Pons (tissue), 1 donor: Measurements from ENCODE around the gene MRFAP1L1.
"Not testable (repeated sequence)": the region's sequence is repeated elsewhere in the genome, so short reads cannot be mapped to it uniquely, and the experiment has no call there.

Experiments
- DNase-seq: peaks from one replicate; pipeline ENCODE4 v3.0.0-alpha.2; 2016; ENCODE audit warnings: low spot score

The MRFAP1L1 gene

DNA sequence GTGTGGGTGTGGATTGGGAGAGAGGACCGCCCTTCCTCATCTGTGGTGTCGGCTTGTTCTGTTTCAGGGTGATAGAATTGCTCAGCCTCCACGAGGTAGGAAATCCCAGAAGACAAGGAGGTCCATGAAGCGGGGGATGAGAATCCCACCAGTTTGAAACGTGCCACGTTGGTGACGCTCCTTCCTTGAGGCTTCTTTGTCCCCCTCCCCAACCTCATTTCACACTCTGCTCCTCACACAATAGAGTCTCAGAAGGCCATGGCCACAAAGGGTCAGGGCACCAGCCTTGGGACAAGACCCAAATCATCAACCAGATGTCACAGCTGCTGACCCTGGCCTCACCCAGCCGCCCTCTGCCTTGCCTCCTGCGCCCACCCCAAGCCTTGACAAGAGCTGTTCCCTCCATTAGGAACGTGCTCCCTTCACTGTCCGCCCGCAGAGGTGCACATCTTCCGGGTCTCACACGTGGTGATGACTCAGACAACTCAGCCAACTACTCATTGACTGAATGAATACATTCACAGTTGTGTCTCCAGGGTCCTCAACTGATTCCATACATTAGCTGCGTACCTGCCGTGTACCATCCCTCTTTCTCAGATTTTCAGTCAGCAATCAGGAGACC, 24.6 kb upstream of the MRFAP1L1 start:
- no peak for DNase-seq

DNA sequence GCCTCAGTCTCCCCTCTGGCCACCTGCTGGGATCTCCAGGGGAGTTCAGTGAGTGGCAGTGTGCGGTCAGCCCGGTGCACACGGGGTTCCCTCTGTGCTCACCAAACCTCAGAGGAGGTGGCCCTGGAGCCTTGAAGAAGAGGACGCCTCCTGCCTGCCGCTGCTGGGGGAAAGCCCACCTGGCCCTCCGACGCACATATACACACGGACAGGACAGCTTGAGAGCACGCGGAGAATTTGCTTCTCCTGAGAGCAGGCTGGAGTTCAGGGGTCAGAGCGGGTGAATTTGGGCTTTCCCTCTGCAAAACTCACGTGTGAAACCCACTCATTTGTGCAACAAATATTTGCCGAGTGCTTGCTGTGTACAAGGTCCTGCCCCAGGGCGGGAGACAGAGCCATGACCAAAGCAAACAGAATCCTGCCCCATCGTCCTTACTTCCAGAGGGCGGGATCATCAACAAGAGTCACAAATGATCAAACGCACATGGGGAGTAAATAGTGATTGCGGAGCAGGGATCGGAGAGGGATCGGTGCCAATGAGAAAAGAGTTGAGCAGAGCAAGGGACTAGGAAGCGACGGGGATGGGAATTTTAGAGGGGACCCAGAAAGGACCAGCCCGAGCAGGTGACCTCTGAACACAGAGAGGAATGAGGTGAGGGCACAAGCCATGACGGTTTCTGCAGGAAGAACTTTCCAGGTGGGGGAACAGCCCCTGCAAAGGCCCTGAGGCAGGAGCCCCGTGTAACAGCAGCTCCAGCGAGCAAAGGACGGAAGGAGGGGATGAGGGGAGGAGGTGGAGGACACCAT, 23.9 kb upstream of the MRFAP1L1 start:
- no peak for DNase-seq

DNA sequence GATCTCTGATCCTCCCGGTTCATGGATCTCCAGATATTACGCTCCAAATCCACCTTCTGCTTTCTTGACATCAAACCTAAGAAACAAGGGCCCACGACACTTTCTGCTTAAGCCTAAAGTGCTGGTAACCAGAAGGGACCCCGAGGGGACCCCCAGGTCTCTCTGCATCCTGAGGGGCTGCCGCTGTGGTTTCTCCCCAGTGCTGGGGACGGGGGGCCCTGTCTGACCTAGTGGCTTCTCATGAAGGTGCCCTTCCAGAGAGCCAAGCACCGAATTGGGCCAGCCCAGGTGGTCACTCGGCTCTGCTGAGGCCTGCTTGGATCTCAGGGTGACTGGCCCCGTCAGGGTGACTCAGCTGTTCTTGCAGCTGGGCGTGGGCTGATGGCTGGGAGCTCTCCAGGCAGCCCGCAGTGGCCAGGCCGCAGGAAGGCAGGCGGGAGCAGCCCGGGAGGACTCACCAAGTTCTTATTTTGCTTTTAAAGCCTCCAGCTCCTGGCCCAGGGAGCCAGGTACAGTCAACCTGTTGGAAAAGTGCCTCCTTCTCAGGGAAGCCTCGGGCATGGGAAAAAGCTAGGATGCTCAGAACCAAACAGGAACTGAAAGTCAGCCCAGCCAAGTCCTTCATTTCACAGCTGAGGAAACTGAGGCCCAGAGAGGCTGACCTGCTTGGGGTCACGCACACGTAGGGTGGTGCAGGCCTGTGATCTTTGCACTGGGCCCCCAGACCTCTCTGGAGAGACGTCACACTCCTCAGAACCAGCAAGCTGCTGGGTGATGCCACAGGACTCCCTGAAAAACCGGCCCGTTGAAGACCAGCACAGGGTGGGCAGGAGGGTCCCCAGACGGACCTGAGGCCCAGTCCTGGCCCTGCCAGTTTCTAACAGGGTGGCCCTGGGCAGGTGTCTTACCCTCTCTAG, 23.0 kb upstream of the MRFAP1L1 start:
- DNase-seq, result peak; percentile 67

DNA sequence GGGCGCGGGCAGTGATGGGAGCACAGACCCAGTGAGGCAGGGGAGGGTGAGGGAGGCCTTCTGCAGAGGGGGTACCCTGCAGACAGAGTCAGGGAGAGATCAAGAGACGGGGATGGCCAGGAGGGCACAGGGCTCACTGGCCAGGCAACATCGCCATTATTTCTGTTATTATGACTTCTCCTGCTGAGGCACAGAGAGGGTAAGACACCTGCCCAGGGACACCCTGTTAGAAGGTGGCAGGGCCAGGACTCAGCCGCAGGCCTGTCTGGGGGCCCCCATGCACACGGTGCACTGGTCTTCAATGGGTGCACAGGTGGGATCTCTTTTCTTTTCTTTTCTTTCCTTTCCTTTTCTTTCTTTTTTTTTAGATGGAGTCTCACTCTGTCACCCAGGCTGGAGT, 22.1 kb upstream of the MRFAP1L1 start:
- DNase-seq, result no peak

DNA sequence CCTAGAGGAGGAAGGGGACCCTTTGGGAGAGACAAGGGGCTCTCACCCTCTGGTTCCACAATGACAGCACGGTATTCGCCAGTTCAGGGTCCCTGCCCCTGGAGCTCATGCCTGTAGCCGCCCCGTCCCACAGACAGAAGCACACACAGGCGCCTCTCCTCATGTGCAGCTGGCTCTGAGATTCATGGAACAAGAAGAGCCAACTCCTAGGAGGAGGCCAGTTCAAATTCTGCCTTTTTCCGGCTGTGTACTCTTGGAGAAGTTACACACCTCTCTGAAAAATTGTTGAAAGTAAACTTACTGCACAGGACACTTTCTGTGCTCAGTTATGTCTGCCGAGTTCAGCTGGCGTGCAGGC, 21.6 kb upstream of the MRFAP1L1 start:
- DNase-seq, result no peak

DNA sequence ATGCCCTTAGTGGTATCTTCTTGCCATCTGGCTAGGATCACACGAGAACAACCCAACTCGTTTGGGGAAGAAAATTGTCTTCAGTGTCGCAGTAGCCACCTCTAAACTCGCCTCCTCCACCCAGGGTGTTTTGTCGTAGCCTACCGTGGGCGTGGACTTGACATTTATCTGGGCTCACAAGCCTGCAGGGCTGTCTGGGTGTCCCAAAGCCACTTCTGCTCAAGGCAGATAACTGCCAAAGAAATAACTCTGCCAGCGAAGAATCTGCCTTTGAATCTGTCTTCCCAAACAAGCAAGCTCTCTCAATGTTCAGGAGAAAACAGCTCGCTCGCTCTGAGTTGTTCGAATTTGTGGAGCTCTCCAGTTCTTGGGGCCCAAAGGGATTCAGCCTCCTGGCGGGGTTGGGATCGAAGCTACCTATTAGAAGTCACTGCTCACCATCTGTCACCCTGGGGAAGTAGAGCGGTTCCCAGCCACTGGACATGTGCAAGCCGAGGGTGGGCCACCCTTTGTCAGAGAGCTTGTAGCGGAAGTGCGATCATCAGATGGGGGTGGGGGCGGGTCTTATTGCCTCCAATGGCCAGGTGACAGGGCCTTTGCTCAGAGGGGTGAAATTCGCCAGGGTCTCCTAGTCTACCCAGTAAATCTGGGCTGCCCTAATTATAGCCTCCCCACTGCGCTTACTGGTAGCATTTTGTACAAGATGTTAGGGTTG, 21.1 kb upstream of the MRFAP1L1 start:
- no peak for DNase-seq

DNA sequence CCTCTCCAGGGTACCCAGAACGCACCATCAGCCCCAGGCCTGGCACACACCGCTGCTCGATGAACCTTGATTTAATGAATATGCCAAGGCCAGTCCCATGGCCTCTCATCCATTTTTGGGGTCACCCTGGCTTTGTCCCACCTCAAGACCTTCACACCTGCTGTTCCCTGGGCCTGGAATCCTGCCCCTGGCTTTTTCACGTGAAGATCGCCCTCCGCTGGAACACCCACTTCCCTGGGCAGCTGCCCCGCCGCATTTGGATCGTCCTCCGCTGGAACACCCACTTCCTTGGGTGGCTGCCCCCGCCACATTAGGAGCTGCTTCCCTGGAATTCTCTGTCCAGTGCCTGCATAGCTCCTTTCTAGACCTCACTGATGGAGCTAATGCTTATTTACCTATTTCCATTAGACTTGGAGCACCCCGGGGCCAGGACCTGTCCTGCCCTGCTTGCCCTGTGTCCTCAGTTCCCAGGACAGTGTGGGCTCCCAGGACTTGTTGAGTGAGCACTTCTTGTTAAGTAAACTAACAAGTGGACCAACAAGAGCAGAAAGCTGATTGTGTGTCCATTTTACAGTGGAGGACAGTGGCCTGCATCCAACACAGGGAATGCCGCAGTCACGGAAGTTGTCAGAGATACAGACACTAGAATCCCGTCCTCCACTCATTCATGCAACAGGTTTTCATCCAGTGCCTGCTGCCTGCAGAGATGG, 18.8 kb upstream of the MRFAP1L1 start:
- DNase-seq, result no peak

DNA sequence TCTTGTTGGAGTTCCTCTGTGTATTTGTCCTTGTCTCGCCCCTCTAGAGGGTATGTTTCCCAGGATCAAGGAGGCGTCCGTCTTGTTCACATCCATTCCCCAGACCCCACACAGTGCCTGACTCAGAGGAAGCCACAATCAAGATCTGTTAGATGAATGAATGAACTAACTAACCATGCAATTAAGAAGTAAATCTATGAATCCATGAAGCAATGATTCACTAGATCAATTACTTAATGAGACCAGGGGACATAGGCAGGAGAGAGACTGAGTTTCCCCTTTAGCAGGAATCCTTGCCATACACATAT, 18.2 kb upstream of the MRFAP1L1 start:
- DNase-seq, result no peak

DNA sequence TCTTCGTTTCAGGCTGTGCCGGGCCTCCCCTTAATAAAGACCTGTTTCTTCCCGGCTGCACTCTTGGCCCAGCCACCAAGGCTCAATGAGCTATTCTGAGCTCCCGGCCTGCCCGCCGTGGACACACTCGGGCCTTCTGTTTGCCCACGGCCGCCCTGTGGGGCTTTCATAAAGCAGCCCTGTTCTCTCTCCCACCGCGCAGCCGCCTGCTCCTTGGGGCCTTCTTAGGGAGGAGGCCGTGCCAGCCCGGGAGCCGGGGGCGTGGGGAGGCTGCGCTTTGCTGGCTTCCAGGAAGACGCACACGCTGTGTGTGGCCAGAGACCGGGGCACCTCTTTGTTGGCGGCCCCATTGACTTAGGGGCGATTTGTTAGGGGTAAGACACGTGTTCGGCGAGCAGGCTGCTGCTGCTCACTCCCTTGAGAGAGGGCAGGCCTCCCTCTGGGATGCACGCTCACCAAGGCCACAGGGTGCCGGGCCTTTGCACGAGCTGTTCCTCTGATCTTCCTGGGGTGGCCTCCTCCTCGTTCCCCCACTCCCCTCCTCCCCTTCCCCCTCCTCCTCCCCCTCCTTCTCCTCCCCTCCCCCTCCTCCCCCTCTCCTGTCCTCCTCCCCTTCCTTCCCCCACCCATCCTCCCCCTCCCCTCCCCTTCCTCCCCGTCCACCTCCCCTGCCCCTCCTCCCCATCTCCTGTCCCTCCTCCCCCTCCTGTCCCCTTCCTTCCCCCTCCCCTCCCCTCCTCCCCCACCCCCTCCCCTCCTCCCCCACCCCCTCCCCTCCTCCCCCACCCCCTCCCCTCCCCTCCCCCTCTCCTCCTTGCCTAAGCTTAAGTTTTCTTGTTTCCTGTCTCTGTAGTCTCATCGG, 17.6 kb upstream of the MRFAP1L1 start:
- peak; percentile 96 for DNase-seq

DNA sequence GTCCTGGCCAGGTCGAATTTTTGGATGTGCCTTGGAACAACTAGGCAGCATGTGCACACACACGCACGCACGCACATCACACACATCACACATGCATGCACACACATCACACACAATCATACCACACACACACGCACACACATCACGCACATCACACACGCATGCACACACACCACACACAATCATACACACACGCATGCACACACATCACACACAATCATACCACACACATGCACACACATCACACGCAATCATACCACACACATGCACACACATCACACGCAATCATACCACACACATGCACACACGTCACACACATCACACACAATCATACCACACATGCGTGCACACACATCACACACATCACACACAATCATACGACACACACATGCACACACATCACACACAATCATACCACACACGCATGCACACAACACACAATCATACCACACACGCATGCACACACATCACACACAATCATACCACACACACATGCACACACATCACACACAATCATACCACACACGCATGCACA, 15.8 kb upstream of the MRFAP1L1 start:
- DNase-seq, result not testable (repeated sequence)

DNA sequence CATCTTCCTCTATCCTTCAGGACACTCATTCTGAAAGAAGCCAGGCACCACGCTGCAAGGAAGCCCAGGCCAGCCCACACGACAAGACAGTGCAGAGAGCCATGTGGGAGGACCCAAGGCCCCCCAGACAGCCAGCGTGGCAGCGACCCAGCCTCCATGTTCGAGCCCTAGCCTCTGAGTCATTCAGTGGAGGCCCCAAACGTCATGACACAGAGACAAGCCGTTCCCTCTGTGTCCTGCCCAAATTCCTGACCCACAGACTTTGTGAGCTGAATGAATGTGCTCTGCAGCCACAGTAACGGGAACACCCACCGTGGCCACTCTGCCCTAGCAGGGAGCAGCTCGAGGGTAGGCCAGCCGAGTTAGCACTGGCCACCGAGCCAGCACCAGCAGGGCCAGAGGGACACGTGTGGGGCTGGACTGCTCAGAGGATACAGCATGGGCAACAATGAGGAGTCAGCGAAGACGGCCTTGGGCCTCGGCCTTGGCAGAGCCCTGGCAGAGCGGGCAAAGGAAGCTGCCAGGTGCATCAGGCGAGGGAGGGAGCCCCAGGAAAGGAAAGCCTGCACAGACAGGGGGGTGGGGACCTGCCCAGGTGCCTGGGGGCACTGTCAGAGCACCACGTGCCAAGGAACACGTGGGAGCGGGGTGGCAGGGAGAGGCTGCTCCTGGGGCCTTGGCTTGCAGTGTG, 14.9 kb upstream of the MRFAP1L1 start:
- no peak for DNase-seq

DNA sequence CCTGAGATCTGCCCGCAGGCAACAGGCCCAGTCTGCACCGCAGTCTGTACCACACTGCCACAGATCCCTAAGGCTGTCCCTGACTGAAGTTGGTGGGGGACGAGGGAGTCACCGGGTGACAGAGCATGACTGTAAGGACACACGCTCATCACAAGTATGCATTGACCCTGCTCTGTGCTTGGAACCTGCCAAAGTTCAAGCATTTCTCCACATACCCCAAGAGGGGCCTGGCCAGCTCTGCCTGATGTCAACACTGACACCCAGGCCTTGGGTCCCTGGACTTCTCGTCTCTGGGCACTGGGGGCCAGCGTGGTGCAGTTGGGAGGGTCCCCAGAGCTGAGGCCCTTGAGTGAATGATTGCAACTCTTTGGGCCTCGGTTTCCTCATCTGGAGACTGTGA, 14.2 kb upstream of the MRFAP1L1 start:
- DNase-seq, result no peak

DNA sequence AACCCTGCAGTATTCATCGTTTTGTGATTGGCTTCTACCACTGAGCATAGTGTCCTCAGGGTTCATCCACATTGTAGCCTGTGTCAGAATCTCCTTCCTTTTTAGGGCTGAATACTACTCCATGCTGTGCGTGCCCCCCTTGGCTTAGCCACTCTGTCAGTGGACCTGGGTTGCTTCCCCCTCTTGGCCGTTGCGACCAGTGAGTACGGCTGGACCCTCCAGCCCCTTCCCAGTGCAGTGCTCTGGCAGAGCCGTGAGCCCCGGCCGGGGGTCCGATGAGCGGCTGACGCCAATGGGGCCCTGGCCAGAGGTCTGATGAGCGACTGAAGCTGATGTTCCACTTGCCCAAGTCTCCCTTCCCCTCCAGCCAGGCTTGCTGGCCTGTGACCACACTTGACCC, 13.2 kb upstream of the MRFAP1L1 start:
- no peak for DNase-seq

DNA sequence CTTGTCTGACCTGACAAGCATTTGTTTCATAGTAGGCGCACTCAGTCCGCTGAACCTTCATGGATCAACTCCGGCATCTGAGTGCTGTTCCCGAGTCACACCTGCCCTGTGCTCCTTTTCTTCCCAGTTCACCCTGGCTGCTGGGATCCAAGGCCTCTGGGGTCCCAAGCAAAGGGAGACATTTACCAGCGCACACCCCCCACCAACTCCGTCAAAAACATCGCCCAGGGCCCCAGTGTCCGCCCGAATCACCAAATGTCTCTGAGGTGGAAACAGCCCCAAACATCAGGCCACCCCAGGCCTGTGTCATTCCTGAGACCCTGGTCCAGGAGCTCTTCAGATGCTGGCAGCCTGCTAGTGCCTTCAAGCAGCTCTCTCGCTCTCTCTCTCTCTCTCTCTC, 11.5 kb upstream of the MRFAP1L1 start:
- no peak for DNase-seq

DNA sequence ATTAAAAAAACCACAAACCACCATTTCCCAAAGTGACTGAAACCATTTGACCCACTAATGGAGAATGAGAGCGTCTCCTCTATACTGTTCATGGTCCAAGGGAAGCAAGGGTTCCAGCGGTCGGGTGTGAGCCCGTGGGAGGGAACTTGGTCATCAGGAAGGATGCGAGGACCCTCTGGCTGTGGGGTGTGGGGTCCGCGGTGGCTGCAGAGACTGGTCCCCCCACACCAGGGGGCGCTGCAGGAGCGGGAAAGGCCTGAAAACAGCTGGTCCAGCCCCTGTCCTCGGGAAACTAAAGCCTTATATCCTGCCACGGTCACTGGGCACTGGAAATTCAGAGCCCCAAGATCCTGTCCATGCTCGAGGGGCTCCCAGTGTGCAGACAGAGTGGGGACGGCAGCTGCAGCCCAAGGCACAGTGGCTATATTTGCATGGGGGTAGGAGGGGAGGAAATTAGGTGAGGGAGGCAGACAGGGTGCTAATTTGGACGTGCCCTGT, 10.6 kb upstream of the MRFAP1L1 start:
- DNase-seq, result peak; percentile 84

DNA sequence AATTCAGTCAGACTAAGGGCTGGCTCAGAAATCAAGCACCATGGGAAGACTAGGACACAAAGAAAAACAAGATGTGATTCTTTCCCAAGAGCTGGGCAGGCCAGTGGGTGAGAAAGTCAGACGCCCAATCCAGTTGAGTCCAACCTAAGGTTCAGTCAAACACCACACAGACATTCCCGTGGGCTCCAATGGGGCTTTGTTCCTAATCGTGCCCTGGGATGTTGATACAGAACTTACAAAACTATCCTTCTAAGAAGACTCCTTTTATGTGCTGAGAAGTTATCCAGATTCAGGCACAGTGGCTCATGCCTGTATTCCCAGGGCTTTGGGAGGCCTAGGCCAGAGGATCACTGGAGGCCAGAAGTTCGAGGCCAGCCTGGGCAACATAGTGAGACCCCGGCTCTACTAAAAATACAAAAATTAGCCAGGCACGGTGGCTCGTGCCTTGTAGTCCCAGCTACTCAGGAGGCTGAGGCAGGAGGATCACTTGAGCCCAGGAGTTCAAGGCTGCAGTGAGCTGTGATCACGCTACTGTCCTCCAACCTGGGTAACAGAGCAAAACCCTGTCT, 10.0 kb upstream of the MRFAP1L1 start:
- no peak for DNase-seq

DNA sequence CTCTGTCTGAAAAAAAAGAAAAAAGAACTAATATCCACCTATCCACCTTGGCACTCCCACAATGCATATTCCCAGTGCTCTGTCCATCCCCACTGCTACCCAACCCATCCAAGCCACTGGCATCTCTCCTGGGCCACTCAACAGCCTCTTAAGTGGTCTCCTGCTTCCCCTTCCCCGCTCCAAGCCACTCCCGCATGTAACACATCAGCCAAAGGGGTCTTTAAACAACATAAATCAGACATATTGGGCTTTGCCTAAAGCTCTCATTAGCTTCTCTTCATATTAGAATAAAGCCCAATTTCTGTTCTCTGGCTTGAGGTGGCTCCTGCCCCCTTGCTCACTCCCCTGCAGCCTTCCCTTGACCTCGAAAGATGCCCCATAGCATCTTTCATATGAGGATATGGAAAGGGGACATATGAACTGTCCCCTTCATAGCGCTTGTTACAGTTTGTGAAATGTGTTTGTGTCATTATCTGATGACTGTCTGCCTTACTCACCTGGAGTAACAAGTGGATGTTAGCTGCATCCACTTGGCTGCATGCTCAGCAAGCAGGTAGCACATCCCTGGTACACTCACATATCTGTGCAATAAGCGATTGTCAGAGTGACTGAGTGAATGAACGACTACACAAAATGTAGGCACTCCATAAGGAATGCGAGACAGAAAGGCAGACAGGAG, 9.4 kb upstream of the MRFAP1L1 start:
- no peak for DNase-seq

DNA sequence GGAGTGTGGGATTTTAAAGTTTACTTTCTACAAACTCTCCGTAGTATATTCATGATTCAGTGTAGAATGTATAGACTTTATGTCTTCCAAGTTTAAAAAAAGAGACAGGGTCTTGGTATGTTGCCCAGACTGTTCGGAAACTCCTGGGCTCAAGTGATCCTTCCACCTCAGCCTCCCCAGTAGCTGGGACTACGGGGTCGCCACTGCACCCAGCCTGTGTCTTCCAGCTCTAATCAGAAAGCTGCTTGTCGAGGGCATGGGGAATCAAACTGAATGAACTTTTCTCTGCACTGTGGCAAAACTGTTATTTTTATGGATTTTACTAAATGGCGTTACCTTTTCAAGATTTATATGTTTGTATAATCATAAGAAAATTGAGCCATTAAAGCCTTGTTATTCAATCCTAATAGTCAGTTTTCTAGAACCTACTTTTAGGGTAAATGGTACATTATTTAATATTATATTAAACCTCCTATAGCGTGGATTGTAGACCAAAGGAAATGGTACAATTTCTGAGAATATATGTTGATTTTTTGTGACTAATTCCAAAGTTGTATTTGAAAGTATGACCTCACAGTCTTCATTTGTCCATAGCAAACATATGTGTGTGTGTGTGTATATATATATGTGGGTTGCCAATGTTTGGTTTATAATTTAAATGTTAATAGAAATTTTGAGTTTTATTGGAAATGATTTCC, 7.4 kb upstream of the MRFAP1L1 start:
- no peak for DNase-seq
